GM23338 (cell line): ENCODE measurements around the gene PRKAR1B. TPM values are rescaled to one million over a fixed set of nuclear protein-coding genes. Genes with fewer than 3 reads are reported as not detected.

Experiments used
- CREB1 ChIP-seq: fragments of 250-450 bp; sonication (Bioruptor Pico); IDR thresholded peaks from 2 replicates; pipeline ENCODE4 v1.5.0; 2020; ENCODE audit warnings: low read depth, mild to moderate bottlenecking, moderate library complexity
- CTCF ChIP-seq, 2 experiments: fragments of 200-600 bp in 1 of 2; sonication (generic) in 1 of 2; conservative IDR thresholded peaks; 2 replicates each; pipeline versions ENCODE4 v1.5.1 to v1.6.1; 2016 to 2017; ENCODE audit warnings: antibody characterized with exemption in 2 of 2, low read depth in 2 of 2, mild to moderate bottlenecking in 2 of 2, moderate library complexity in 1 of 2
- ETS1 ChIP-seq: IDR thresholded peaks from 2 replicates; pipeline ENCODE4 v1.6.1; 2016; ENCODE audit warnings: antibody characterized with exemption
- EZH2 ChIP-seq: fragments of 200-600 bp; sonication (generic); IDR thresholded peaks from one replicate; pipeline ENCODE4 v1.8.0; 2017; ENCODE audit warnings: antibody characterized with exemption, mild to moderate bottlenecking, low read depth; ENCODE audit not compliant: unreplicated experiment
- NANOG ChIP-seq: IDR thresholded peaks from 2 replicates; pipeline ENCODE4 v1.6.1; 2016; ENCODE audit warnings: antibody characterized with exemption, borderline replicate concordance
- POLR2AphosphoS5 ChIP-seq: IDR thresholded peaks from 2 replicates; pipeline ENCODE4 v1.6.1; 2016; ENCODE audit warnings: antibody characterized with exemption, low read depth
- STAT1 ChIP-seq: IDR thresholded peaks from one replicate; pipeline ENCODE4 v1.6.1; 2016; ENCODE audit warnings: antibody characterized with exemption; ENCODE audit not compliant: unreplicated experiment
- ZNF114 ChIP-seq: fragments of 250-450 bp; sonication (Bioruptor Pico); IDR thresholded peaks from 2 replicates; pipeline ENCODE4 v1.5.0; 2020; ENCODE audit warnings: mild to moderate bottlenecking, moderate library complexity
- ZNF331 ChIP-seq: fragments of 250-450 bp; sonication (Bioruptor Pico); IDR thresholded peaks from 2 replicates; pipeline ENCODE4 v1.5.0; 2020; ENCODE audit warnings: low read depth, mild to moderate bottlenecking, moderate library complexity
- ZNF462 ChIP-seq: fragments of 250-450 bp; sonication (Bioruptor Pico); IDR thresholded peaks from 2 replicates; pipeline ENCODE4 v1.5.0; 2020; ENCODE audit warnings: mild to moderate bottlenecking, moderate library complexity
- polyA plus RNA-seq: library from polyadenylated mRNA; unstranded; fragments of >200 nt; fragmentation: Nextera tagmentation; extraction: Ambion mirVana; gene quantifications from 2 replicates; pipeline ENCODE4 v1.2.1, GENCODE V29; 2016
- total RNA-seq: library from RNA; depleted of rRNA; stranded (reverse); fragments of >200 nt; shearing (Covaris generic); gene quantifications from 2 replicates; pipeline ENCODE4 v1.2.3, GENCODE V29; 2014

The PRKAR1B gene
- total and polyA plus RNA-seq, 2 experiments from 2014 or later, result 35.7 to 36.7 TPM

- TF ChIP-seq ZNF462 (CRISPR knock-in tag), result no peak
- TF ChIP-seq ETS1, result no peak
- no peak for TF ChIP-seq CREB1 (CRISPR knock-in tag)
- TF ChIP-seq POLR2AphosphoS5, result no peak
- no peak for TF ChIP-seq NANOG
- no peak for TF ChIP-seq EZH2
- TF ChIP-seq STAT1, result no peak
- no peak for TF ChIP-seq ZNF331 (CRISPR knock-in tag)
- no peak for TF ChIP-seq CTCF (conservative IDR thresholded peaks at IDR 0.05; ENCODE audit: low read depth in 2 of 2)
- no peak for TF ChIP-seq ZNF114 (CRISPR knock-in tag)
Measured at GRCh38 chr7:509426-510130, 217.5 kb downstream of the PRKAR1B start (continued).
